PFSK-1 (cell line): ENCODE measurements around the gene ELF4.

Experiments used
- FOXP2 ChIP-seq: optimal IDR thresholded peaks from 2 replicates; pipeline ENCODE3; 2011; ENCODE audit warnings: borderline replicate concordance, control low read depth, inconsistent platforms; ENCODE audit not compliant: insufficient read depth; ENCODE audit errors: extremely low read length, extremely low read depth
- POLR2AphosphoS5 ChIP-seq: IDR thresholded peaks from 2 replicates; pipeline ENCODE4 v1.6.1; 2012; ENCODE audit warnings: low read depth, mild to moderate bottlenecking, control low read depth, low read length, moderate library complexity
- SIN3A ChIP-seq: IDR thresholded peaks from 2 replicates; pipeline ENCODE4 v1.6.1; 2012; ENCODE audit warnings: mild to moderate bottlenecking, low read length, moderate library complexity, borderline replicate concordance; ENCODE audit not compliant: insufficient read depth
- TAF1 ChIP-seq: IDR thresholded peaks from 2 replicates; pipeline ENCODE4 v1.6.1; 2012; ENCODE audit warnings: low read length, control low read depth, borderline replicate concordance; ENCODE audit not compliant: insufficient read depth
- TF ChIP-seq, protein P1 (sequence below), 2 experiments: IDR thresholded peaks; 2 replicates each; pipeline versions ENCODE4 v1.6.1 to v1.8.0; 2011 to 2012; ENCODE audit warnings: low read depth in 2 of 2, low read length in 2 of 2, control low read depth in 1 of 2, inconsistent platforms in 1 of 2, mild to moderate bottlenecking in 1 of 2, moderate library complexity in 1 of 2; ENCODE audit not compliant: insufficient read depth in 1 of 2

ELF4 gene

DNA sequence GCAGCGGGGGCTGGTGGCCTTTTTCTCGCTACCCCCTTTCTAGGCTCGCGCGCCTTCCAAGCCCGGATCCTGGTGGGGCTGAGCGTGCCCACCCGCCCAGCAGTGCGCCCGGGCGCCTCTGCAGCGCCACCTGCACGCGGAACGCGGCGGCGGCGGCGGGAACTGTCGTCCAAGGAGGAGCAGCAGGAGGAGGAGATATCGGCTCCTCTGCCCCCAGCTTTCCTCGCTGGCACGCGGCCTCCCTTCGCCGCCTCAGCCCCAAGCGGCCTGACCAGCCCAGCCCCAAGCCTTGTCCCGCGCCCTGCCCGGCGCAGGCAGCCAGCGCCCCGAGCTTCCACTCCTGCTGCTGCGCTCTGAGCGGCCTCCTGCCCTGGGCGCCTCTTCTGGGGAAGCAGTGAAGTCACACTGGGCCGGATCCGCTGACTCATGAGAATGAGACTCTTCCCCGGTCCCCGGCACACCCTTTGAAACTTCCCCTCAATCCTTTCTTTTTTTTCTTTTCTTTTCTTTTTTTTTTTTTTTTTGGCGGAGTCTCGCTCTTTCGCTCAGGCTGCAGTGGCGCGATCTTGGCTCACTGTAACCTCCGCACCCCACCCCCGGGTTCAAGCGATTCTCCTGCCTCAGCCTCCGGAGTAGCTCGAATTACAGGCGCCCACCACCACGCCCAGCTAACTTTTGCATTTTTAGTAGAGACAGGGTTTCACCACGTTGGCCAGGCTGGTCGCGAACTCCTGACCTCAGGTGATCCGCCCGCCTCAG lies 10.6 kb upstream of the ELF4 start:
- TF ChIP-seq POLR2AphosphoS5, result peak; percentile 36; the same call in 1 of the 2 replicates
- TF ChIP-seq, protein P1, sequence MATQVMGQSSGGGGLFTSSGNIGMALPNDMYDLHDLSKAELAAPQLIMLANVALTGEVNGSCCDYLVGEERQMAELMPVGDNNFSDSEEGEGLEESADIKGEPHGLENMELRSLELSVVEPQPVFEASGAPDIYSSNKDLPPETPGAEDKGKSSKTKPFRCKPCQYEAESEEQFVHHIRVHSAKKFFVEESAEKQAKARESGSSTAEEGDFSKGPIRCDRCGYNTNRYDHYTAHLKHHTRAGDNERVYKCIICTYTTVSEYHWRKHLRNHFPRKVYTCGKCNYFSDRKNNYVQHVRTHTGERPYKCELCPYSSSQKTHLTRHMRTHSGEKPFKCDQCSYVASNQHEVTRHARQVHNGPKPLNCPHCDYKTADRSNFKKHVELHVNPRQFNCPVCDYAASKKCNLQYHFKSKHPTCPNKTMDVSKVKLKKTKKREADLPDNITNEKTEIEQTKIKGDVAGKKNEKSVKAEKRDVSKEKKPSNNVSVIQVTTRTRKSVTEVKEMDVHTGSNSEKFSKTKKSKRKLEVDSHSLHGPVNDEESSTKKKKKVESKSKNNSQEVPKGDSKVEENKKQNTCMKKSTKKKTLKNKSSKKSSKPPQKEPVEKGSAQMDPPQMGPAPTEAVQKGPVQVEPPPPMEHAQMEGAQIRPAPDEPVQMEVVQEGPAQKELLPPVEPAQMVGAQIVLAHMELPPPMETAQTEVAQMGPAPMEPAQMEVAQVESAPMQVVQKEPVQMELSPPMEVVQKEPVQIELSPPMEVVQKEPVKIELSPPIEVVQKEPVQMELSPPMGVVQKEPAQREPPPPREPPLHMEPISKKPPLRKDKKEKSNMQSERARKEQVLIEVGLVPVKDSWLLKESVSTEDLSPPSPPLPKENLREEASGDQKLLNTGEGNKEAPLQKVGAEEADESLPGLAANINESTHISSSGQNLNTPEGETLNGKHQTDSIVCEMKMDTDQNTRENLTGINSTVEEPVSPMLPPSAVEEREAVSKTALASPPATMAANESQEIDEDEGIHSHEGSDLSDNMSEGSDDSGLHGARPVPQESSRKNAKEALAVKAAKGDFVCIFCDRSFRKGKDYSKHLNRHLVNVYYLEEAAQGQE (IDR thresholded peaks at IDR 0.05; ENCODE audit: insufficient read depth in 1 of 2, low read depth in 2 of 2, low read length in 2 of 2), result no peak

GRCh38 chrX:130120321-130120731 lies 10.0 kb upstream of the ELF4 start:
- TF ChIP-seq TAF1 (no peak), SIN3A (no peak), FOXP2 (no peak)

GRCh38 chrX:130119312-130119898 lies 9.1 kb upstream of the ELF4 start:
- TF ChIP-seq TAF1 (no peak), SIN3A (no peak), POLR2AphosphoS5 (no peak), FOXP2 (no peak)
- TF ChIP-seq, protein P1 (IDR thresholded peaks at IDR 0.05; ENCODE audit: insufficient read depth in 1 of 2, low read depth in 2 of 2, low read length in 2 of 2), result no peak

DNA sequence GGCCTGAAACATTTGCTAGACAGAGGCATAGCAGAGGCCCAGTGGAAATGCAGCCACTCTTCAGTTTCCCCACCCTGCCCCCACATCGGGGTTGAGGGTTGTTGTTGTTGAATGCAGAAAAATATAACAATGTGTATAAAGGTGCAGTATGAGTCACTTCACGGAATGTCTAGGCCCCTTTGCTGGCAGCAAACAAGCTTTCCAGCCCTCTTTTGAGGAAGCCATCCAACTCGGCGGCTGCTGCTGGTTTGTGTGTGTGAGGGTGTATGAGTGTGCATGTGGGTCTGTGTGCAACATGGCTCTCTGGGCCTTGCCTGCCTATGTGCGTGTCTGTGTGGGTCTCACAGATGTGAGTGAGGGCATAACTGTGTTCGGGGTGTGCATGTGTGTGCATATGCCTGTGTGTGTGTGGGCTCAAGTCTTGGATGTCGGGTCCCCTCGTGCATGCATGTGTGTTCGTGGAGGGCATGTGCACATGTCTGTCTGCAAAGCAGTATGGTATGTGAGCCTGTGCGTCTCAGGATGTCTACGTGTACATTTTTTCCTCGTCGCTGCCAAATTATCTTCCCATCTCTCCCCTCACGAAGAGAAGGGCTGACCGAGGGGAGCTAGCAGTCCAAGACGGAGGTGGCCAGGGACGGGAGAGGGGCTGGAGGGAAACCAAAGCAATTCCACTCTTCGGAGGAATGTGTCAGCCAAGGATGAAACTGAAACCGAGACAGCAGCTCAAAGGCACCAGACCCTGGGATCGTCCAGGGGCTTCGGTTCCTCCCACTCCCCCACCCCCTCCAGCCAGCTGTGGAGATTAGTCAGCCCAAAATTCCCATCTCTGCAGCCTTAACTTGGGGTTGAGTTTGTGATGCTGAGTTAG lies 8.4 kb upstream of the ELF4 start:
- TF ChIP-seq POLR2AphosphoS5, result no peak
- no peak for TF ChIP-seq SIN3A
- TF ChIP-seq, protein P1 (IDR thresholded peaks at IDR 0.05; ENCODE audit: insufficient read depth in 1 of 2, low read depth in 2 of 2, low read length in 2 of 2), result no peak
- no peak for TF ChIP-seq FOXP2
- TF ChIP-seq TAF1, result no peak

- TF ChIP-seq TAF1, result no peak
- TF ChIP-seq, protein P1 (IDR thresholded peaks at IDR 0.05; ENCODE audit: insufficient read depth in 1 of 2, low read depth in 2 of 2, low read length in 2 of 2), result no peak
- no peak for TF ChIP-seq SIN3A
- TF ChIP-seq POLR2AphosphoS5, result no peak
- no peak for TF ChIP-seq FOXP2
Measured at GRCh38 chrX:130117166-130117565, 6.9 kb upstream of the ELF4 start.
